Osteocyte (in vitro differentiated cells): Measurements from ENCODE around the gene MAF. TPM values are rescaled to one million over a fixed set of nuclear protein-coding genes. Genes with fewer than 3 reads are reported as not detected.
A peak's percentile ranks its signal among the peaks of the same experiment; 100 is the strongest.

Experiments used
- DNase-seq: peaks from one replicate; pipeline ENCODE4 v3.0.0; 2021; ENCODE audit warnings: mixed read lengths; ENCODE audit not compliant: unreplicated experiment; ENCODE audit errors: extremely low spot score
- H3K27ac Mint-ChIP-seq: one replicate; pipeline ENCODE4 v1.8.0; 2021; ENCODE audit warnings: mild to moderate bottlenecking, mixed read lengths; ENCODE audit not compliant: unreplicated experiment
- H3K27me3 Mint-ChIP-seq: one replicate; pipeline ENCODE4 v1.8.0; 2021; ENCODE audit warnings: mixed read lengths; ENCODE audit not compliant: unreplicated experiment
- H3K36me3 Mint-ChIP-seq: one replicate; pipeline ENCODE4 v1.8.0; 2021; ENCODE audit warnings: mixed read lengths; ENCODE audit not compliant: unreplicated experiment
- H3K4me1 Mint-ChIP-seq: one replicate; pipeline ENCODE4 v1.8.0; 2021; ENCODE audit warnings: mixed read lengths; ENCODE audit not compliant: unreplicated experiment
- H3K4me3 Mint-ChIP-seq: one replicate; pipeline ENCODE4 v1.8.0; 2021; ENCODE audit warnings: mild to moderate bottlenecking, moderate library complexity, mixed read lengths; ENCODE audit not compliant: unreplicated experiment
- H3K9me3 Mint-ChIP-seq: one replicate; pipeline ENCODE4 v1.8.0; 2021; ENCODE audit warnings: mixed read lengths; ENCODE audit not compliant: unreplicated experiment
- total RNA-seq: library from RNA; stranded (reverse); gene quantifications from 2 replicates; pipeline ENCODE4 v1.2.1, GENCODE V29; 2021
- TF ChIP-seq, protein P1 (sequence below): fragments of 200-600 bp; sonication (generic); IDR thresholded peaks from 2 replicates; pipeline ENCODE4 v1.5.0; 2021; ENCODE audit warnings: antibody characterized with exemption, mild to moderate bottlenecking, moderate library complexity

Gene MAF
- total RNA-seq, 1 donor from 2014 or later: 63.6 TPM

DNA sequence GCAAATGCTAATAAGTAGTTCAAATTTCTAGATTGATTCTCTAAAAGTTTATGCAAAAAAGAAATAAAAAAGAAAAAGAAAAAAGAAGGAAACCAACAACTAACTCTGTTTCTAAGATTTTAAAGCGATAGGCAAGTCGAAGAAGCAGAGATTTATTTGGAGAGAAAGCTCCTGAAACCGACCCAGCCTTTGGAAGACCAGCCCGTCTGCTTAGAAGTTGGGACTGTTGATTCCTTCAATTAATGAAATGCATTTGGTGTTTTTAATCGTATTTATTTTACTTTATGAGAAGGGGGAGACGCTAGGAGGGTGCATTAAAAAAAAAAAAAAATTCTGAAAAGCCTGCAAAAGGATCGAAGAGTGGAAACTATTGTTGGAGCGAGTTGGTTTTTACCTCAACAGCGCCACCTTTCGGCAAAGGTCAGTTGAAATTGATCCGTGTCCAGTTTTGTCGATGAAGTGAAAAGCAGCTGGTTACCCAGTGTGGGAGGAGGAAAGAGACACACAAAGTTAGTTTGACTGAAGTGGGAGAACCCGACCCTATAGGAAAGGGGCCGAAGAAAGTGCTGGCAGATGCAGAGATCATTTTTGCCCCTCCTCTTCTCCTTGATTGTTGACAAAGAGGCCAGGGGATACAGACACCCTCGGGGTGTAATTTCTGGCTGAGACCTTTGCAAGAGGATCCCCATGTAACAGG, 1.5 kb upstream of the MAF start:
- H3K4me3 Mint-ChIP-seq: peak overlapping the region; percentile 95
- TF ChIP-seq, protein P1, sequence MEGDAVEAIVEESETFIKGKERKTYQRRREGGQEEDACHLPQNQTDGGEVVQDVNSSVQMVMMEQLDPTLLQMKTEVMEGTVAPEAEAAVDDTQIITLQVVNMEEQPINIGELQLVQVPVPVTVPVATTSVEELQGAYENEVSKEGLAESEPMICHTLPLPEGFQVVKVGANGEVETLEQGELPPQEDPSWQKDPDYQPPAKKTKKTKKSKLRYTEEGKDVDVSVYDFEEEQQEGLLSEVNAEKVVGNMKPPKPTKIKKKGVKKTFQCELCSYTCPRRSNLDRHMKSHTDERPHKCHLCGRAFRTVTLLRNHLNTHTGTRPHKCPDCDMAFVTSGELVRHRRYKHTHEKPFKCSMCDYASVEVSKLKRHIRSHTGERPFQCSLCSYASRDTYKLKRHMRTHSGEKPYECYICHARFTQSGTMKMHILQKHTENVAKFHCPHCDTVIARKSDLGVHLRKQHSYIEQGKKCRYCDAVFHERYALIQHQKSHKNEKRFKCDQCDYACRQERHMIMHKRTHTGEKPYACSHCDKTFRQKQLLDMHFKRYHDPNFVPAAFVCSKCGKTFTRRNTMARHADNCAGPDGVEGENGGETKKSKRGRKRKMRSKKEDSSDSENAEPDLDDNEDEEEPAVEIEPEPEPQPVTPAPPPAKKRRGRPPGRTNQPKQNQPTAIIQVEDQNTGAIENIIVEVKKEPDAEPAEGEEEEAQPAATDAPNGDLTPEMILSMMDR: peak; percentile 85
- no peaks in the 10 kb centered on the region for H3K27me3 Mint-ChIP-seq

DNA sequence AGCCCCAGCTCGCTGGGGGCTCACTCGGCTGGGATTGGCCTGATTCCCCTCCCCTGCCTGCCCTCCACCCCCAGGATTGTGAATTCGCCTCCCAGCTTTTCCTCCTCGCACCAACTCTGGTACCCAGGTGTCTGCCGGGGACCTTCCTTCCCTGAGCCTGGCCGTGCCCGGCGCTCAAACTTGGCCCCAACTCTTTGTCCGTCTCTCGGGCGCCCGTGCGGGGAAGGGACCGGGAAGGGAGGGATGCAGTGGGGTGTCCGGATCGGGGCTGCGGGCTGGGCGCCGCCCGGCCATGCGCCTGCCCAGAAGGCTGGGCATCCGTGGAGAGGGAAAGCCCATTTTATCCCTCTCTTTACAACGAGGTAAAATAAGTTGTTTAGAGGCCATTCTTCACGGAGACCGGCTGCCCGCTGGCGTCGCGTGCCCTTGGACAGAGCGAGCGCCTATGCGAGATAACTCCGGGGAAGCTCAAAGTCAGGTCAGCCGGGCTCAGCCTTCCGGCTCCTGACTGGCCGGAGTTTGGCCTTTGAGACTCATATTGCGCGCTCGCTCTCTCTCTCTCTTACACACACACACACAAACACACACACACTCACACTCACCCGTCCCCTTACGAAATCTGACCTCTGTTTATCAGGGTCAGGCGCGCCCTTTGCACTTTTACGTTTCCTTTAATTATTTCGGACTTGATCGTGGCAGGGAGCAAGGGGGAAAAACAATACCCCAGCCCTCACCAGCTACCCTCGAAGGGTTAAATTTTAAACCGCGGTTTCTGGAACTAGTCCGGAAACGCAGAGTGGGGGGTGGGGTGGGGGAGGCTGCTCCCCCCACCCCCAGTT, 774 bp upstream of the MAF start:
- peak overlapping the region; percentile 96 for H3K27ac Mint-ChIP-seq
- no peaks in the 10 kb centered on the region for H3K9me3 Mint-ChIP-seq
- H3K27me3 Mint-ChIP-seq: no peaks in the 10 kb centered on the region
- TF ChIP-seq, protein P1: no peak
- peak overlapping the region; percentile 95 for H3K4me3 Mint-ChIP-seq
- DNase-seq: peak; percentile 87
- peaks cover 32% of the 10 kb centered on the region for H3K4me1 Mint-ChIP-seq
- peaks cover 11% of the 10 kb centered on the region for H3K36me3 Mint-ChIP-seq

More for the DNA sequence above, 1.5 kb upstream of the MAF start:
- H3K36me3 Mint-ChIP-seq: peaks cover 9% of the 10 kb centered on the region
- peak overlapping the region; percentile 96 for H3K27ac Mint-ChIP-seq
- no peaks in the 10 kb centered on the region for H3K9me3 Mint-ChIP-seq
- peaks cover 32% of the 10 kb centered on the region for H3K4me1 Mint-ChIP-seq
- DNase-seq: peak; percentile 90

DNA sequence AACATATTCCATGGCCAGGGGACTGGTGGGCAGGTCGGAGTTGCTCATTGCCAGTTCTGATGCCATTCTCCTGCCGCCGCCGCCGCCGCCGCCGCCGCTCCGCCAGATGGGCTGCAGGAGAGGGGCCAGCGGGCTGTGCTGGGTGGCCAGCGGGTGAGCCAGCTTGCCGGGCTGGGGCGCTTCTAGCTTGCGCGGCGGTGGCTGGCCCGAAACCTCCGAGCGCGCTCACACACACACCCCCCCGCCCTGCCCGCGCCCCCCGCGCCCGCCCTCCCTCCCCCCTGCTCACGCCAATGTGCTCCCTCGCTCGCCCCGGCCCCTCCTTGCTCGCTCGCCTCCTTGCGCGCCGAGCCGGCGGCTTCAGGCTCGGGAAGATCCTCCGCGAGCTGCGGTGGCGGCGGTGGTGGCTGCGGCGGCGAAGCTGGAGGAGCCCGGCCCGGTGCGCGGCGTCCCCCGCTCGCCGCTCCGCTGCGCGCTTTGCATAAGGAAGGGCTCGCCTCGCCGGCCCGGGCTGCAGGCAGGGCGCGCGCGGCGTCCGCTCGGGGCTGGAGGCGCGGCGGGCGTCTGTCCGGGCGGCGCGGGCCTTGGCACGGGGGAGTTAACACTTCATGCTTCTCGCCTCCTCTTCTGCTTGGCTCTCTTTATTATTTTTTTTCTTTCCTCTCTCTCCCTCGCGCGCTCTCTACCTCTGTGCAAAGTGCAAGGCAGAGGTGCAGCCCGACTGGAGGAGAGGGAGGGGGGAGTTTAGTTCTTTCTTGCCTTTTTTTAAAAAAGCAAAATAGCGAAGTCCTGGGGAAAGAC, 500 bp downstream of the MAF start:
- peaks cover 23% of the 10 kb centered on the region for H3K36me3 Mint-ChIP-seq
- H3K27ac Mint-ChIP-seq: peak overlapping the region; percentile 96
- peak; percentile 87 for DNase-seq
- peak overlapping the region; percentile 95 for H3K4me3 Mint-ChIP-seq
- H3K27me3 Mint-ChIP-seq: no peaks in the 10 kb centered on the region
- TF ChIP-seq, protein P1: no peak
- H3K9me3 Mint-ChIP-seq: no peaks in the 10 kb centered on the region
- H3K4me1 Mint-ChIP-seq: peaks cover 37% of the 10 kb centered on the region

DNA sequence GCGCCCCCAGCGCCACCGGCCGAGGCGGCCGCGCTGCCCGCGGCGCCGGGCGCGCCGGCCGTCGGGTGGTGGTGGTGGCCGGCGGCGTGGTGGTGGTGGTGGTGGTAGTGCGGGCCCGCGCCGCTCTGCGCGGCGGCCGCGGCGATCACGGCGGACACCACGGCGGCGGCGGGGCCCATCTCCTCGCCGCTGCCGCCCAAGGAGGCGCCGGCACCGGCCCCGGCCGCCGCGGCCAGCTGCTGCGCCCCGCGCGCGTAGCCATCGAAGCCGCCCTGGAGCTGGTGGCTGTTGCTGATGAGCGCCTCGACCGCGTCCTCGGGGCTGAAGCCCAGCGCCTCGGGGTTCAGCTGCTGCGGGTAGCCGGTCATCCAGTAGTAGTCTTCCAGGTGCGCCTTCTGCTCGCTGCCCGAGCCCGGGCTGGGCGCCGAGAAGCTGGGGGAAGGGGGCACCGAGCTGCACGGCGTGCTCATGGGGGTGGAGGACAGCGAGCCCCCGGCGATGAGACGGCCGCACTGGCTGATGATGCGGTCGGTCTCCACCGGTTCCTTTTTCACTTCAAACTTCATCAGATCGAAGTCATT, 1.2 kb downstream of the MAF start:
- peak overlapping the region; percentile 90 for H3K4me3 Mint-ChIP-seq
- no peaks in the 10 kb centered on the region for H3K9me3 Mint-ChIP-seq
- H3K36me3 Mint-ChIP-seq: peaks cover 29% of the 10 kb centered on the region
- TF ChIP-seq, protein P1: no peak
- DNase-seq: no peak
- peaks cover 42% of the 10 kb centered on the region for H3K4me1 Mint-ChIP-seq
- peak overlapping the region; percentile 86 for H3K27ac Mint-ChIP-seq
- no peaks in the 10 kb centered on the region for H3K27me3 Mint-ChIP-seq
